ENCODE results near the gene MGRN1. TPM values are rescaled to one million over a fixed set of nuclear protein-coding genes. Genes with fewer than 3 reads are reported as not detected.
A peak's percentile ranks its signal among the peaks of the same experiment; 100 is the strongest.

The MGRN1 gene
- total and polyA plus RNA-seq, 2 of the 13 experiments (the other 11 are each of a cell fraction or from before 2014, with no cell fraction given): 11.9 to 12.6 TPM

DNA sequence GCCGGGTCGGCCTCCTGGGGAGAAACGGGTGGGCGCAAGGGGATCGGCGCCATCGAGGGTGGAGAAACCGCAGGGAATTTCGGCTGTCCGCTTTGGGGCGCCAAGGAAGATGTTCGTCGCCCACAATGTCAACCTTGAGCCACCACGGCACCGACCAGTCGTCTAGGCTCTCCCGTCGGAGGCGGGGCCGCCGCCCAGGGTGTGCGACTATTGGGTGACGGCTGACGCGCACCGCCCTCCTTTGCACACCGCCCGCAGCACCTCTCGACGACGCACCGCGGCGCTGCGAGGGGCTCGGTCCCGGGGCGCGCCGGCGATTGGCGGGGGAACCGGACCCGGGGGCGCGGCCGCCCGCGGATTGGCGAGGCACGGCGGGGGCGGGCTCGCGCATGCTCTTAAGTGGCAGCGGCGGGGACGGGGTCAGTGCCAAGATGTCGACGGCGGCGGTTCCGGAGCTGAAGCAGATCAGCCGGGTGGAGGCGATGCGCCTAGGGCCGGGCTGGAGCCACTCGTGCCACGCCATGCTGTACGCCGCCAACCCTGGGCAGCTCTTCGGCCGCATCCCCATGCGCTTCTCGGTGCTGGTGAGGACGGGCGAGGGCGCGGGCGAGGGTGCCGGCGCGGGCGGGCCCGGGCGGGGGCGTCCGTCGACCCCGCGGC, 68.8 kb downstream of the MGRN1 start, which contains the start of gene NUDT16L1 (continued):
- TF ChIP-seq TOPORS (CRISPR knock-in tag; IDR thresholded peaks at IDR 0.05): 0 out of 2 replicates have a peak, but pooled peaks have one; percentile 23
- TF ChIP-seq MTF1 (CRISPR knock-in tag; IDR thresholded peaks at IDR 0.05): peak; percentile 99
- TF ChIP-seq PHF21A (CRISPR knock-in tag; IDR thresholded peaks at IDR 0.05): peak; percentile 43; the same call in 1 of the 2 replicates
- 0 out of 2 replicates have a peak, but pooled peaks have one; percentile 17 for TF ChIP-seq ZNF350 (CRISPR knock-in tag; IDR thresholded peaks at IDR 0.05; ENCODE audit: borderline replicate concordance, low read depth)
- TF ChIP-seq SOX5 (CRISPR knock-in tag; IDR thresholded peaks at IDR 0.05; ENCODE audit: borderline replicate concordance): 0 out of 2 replicates have a peak, but pooled peaks have one; percentile 12
- TF ChIP-seq, protein P1, sequence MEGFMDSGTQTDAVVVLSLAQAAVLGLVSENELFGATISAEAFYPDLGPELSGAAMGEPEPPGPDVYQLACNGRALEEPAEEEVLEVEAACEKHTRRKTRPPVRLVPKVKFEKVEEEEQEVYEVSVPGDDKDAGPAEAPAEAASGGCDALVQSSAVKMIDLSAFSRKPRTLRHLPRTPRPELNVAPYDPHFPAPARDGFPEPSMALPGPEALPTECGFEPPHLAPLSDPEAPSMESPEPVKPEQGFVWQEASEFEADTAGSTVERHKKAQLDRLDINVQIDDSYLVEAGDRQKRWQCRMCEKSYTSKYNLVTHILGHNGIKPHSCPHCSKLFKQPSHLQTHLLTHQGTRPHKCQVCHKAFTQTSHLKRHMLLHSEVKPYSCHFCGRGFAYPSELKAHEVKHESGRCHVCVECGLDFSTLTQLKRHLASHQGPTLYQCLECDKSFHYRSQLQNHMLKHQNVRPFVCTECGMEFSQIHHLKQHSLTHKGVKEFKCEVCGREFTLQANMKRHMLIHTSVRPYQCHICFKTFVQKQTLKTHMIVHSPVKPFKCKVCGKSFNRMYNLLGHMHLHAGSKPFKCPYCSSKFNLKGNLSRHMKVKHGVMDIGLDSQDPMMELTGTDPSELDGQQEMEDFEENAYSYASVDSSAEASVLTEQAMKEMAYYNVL (CRISPR knock-in tag; IDR thresholded peaks at IDR 0.05; ENCODE audit: borderline replicate concordance): 0 out of 2 replicates have a peak, but pooled peaks have one; percentile 34
- TF ChIP-seq, protein P2, sequence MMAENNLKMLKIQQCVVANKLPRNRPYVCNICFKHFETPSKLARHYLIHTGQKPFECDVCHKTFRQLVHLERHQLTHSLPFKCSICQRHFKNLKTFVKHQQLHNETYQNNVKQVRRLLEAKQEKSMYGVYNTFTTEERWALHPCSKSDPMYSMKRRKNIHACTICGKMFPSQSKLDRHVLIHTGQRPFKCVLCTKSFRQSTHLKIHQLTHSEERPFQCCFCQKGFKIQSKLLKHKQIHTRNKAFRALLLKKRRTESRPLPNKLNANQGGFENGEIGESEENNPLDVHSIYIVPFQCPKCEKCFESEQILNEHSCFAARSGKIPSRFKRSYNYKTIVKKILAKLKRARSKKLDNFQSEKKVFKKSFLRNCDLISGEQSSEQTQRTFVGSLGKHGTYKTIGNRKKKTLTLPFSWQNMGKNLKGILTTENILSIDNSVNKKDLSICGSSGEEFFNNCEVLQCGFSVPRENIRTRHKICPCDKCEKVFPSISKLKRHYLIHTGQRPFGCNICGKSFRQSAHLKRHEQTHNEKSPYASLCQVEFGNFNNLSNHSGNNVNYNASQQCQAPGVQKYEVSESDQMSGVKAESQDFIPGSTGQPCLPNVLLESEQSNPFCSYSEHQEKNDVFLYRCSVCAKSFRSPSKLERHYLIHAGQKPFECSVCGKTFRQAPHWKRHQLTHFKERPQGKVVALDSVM (CRISPR knock-in tag; IDR thresholded peaks at IDR 0.05): peak; percentile 52; the same call in 1 of the 2 replicates
- TF ChIP-seq NFYC (CRISPR knock-in tag; IDR thresholded peaks at IDR 0.05): peak; percentile 82
- peak; percentile 57; the same call in 1 of the 2 replicates for TF ChIP-seq POGZ (CRISPR knock-in tag; IDR thresholded peaks at IDR 0.05)
- peak; percentile 99; the same call in 1 of the 2 replicates for TF ChIP-seq AKAP8 (CRISPR knock-in tag; IDR thresholded peaks at IDR 0.05)
- no peak for TF ChIP-seq FOXJ3 (CRISPR knock-in tag; IDR thresholded peaks at IDR 0.05; ENCODE audit: borderline replicate concordance)
- TF ChIP-seq IRF2 (CRISPR knock-in tag; IDR thresholded peaks at IDR 0.05): peak; percentile 48; the same call in 1 of the 2 replicates
- TF ChIP-seq, protein P3, sequence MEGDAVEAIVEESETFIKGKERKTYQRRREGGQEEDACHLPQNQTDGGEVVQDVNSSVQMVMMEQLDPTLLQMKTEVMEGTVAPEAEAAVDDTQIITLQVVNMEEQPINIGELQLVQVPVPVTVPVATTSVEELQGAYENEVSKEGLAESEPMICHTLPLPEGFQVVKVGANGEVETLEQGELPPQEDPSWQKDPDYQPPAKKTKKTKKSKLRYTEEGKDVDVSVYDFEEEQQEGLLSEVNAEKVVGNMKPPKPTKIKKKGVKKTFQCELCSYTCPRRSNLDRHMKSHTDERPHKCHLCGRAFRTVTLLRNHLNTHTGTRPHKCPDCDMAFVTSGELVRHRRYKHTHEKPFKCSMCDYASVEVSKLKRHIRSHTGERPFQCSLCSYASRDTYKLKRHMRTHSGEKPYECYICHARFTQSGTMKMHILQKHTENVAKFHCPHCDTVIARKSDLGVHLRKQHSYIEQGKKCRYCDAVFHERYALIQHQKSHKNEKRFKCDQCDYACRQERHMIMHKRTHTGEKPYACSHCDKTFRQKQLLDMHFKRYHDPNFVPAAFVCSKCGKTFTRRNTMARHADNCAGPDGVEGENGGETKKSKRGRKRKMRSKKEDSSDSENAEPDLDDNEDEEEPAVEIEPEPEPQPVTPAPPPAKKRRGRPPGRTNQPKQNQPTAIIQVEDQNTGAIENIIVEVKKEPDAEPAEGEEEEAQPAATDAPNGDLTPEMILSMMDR (CRISPR knock-in tag; IDR thresholded peaks at IDR 0.05): peak; percentile 45
- TF ChIP-seq, protein P4, sequence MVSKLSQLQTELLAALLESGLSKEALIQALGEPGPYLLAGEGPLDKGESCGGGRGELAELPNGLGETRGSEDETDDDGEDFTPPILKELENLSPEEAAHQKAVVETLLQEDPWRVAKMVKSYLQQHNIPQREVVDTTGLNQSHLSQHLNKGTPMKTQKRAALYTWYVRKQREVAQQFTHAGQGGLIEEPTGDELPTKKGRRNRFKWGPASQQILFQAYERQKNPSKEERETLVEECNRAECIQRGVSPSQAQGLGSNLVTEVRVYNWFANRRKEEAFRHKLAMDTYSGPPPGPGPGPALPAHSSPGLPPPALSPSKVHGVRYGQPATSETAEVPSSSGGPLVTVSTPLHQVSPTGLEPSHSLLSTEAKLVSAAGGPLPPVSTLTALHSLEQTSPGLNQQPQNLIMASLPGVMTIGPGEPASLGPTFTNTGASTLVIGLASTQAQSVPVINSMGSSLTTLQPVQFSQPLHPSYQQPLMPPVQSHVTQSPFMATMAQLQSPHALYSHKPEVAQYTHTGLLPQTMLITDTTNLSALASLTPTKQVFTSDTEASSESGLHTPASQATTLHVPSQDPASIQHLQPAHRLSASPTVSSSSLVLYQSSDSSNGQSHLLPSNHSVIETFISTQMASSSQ (IDR thresholded peaks at IDR 0.05; ENCODE audit: low read depth): no peak
- TF ChIP-seq, protein P4 (CRISPR knock-in tag; IDR thresholded peaks at IDR 0.05; ENCODE audit: borderline replicate concordance): 0 out of 2 replicates have a peak, but pooled peaks have one; percentile 11
- TF ChIP-seq ZBTB42 (CRISPR knock-in tag; IDR thresholded peaks at IDR 0.05): no peak
- no peak for TF ChIP-seq KDM3A (CRISPR knock-in tag; IDR thresholded peaks at IDR 0.05; ENCODE audit: low read depth)

All from HepG2 (cell line).